Measurements from ENCODE around the gene CD200.

The CD200 gene

GRCh38 chr3:112327371-112327951 is 5.5 kb upstream of the CD200 start:
- FAIRE-seq (peak; percentile 93), DNase-seq (ENCODE audit: extremely low spot score, insufficient read length, low read depth) (peak; percentile 37)

GRCh38 chr3:112331851-112332250 is 1.1 kb upstream of the CD200 start:
- DNase-seq (ENCODE audit: extremely low spot score, insufficient read length, low read depth) (no peak), FAIRE-seq (no peak)

GRCh38 chr3:112333381-112334317 is 693 bp downstream of the CD200 start:
- no peak for FAIRE-seq
- DNase-seq (ENCODE audit: extremely low spot score, insufficient read length, low read depth): no peak

- DNase-seq (ENCODE audit: extremely low spot score, insufficient read length, low read depth): no peak
- no peak for FAIRE-seq
Measured at GRCh38 chr3:112334691-112335433, 1.9 kb downstream of the CD200 start.

- FAIRE-seq: no peak
Measured at GRCh38 chr3:112335434-112335781, 2.5 kb downstream of the CD200 start.

DNA sequence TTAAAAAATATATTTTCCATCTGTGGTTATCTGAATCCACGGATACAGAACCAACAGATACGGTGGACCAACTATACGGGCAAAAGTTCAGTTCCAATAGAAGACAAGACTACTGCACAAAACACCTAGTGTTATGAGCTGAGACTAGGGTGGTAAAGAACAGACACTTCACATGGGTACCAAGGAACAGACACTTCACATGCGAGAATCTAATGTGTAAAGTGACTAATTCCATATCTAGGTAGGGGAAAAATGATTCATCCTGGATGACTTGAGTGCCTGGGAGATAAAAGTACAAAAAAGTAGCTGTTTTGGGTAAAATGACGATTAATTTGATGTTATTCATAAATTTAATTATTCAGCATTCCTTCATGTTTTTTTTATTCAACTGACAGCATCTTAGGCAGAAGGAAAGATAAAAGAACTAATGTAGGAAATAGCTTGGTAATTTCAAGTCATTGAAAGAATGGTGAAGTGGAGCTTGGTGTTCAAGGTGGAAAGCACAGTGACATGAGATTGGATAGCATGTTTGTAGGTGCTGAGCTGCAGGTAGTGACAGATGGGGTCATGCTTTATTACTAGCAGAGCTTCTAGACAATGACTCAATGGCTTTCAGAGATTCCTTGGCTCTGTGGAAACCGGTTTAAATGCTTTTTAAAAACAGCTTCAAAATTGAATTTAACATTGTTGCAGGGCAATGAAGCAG is 5.2 kb downstream of the CD200 start:
- peak; percentile 33 for FAIRE-seq
- DNase-seq (ENCODE audit: extremely low spot score, insufficient read length, low read depth): no peak

More at GRCh38 chr3:112335434-112335781, 2.5 kb downstream of the CD200 start:
- no peak for DNase-seq (ENCODE audit: extremely low spot score, insufficient read length, low read depth)

GRCh38 chr3:112338727-112339056 is 5.7 kb downstream of the CD200 start:
- DNase-seq (ENCODE audit: extremely low spot score, insufficient read length, low read depth): no peak
- no peak for FAIRE-seq

- no peak for DNase-seq (ENCODE audit: extremely low spot score, insufficient read length, low read depth)
- FAIRE-seq: no peak
Measured at GRCh38 chr3:112339134-112339533, 6.2 kb downstream of the CD200 start.

DNA sequence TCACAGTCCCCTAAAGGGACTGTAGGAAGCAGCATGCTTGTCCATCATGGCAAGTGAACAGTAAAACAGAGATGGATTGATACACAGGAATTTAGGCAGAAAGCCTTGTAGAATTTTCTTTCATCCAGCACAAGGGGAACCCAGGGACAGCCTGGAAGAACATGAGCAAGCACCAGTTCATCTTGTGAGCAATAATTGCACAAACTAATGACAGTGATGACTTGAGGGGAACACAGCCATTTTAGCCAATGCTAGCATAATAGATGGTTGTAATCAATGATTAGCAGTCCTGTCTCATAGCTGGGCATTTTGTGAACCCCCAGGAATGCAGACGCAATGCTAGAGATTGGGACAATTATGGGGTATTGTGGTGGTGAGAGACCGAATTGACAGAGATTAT is 6.7 kb downstream of the CD200 start:
- FAIRE-seq (no peak), DNase-seq (ENCODE audit: extremely low spot score, insufficient read length, low read depth) (no peak)

DNA sequence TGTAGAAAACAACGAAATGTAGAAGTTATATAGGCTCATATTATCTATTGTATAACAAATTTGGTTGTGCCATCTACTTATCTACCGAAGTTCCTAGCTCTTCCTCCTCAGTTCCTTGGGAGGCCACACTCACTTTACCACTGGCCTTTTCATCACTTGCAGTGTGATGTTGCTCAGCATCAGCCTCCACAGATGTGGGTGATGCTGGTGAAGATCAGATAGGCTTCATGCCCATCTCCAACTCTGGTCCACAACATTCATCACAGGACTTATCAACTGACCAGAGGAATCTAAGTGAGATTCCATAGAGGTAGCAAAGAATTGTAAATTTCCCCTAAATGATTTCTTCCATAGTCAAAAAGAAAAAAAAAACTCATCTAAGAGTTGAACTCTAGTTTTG is 8.4 kb downstream of the CD200 start:
- DNase-seq (ENCODE audit: extremely low spot score, insufficient read length, low read depth): no peak
- FAIRE-seq: no peak

- DNase-seq (ENCODE audit: extremely low spot score, insufficient read length, low read depth): no peak
- FAIRE-seq: peak; percentile 5
Measured at GRCh38 chr3:112345681-112346080, 12.7 kb downstream of the CD200 start.

GRCh38 chr3:112346491-112347122 is 13.7 kb downstream of the CD200 start:
- no peak for DNase-seq (ENCODE audit: extremely low spot score, insufficient read length, low read depth)
- FAIRE-seq: peak; percentile 39

GRCh38 chr3:112348943-112349342 is 16.0 kb downstream of the CD200 start:
- DNase-seq (ENCODE audit: extremely low spot score, insufficient read length, low read depth) (no peak), FAIRE-seq (peak; percentile 21)

GRCh38 chr3:112349557-112349956 is 16.6 kb downstream of the CD200 start:
- FAIRE-seq: no peak
- no peak for DNase-seq (ENCODE audit: extremely low spot score, insufficient read length, low read depth)

DNA sequence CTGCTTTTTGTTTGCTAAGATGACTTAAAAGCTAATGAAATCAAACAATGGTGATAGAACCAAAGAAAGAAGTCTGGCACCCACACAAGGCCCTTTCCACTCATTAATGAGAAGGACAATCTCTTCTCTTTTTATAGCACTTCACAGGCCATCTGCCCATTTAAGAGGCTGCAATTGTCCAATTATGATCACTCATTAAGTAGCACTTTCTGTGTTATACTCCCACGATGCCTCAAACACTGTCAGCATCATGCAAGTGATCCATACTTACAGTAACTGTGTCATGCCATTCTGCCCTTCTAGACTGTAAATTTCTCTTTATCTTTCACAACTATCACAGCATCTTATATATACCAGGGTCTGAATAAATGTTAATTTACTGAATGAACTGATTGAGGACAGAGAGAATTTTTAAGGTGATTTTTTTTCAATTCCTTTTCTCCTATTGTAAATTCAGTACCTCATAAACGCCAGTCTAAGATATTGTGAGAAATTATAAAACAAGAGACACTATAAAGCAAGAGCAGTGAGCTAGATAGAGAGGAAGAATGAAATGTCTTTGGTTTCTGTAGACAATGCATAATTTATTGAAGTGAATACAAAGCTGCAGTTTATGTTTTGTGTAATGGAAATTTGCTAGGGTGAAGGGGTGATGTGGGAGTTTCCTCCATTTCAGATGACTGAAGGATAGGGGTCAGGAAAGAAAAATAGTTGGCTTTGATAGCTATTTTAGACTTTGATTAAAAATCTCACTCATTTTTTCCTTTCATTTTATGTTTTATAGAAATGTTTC is 17.3 kb downstream of the CD200 start:
- peak; percentile 59 for FAIRE-seq
- no peak for DNase-seq (ENCODE audit: extremely low spot score, insufficient read length, low read depth)

- DNase-seq (ENCODE audit: extremely low spot score, insufficient read length, low read depth): no peak
- FAIRE-seq: no peak
Measured at GRCh38 chr3:112351036-112351435, 18.1 kb downstream of the CD200 start.

GRCh38 chr3:112351823-112352222 is 18.9 kb downstream of the CD200 start:
- DNase-seq (ENCODE audit: extremely low spot score, insufficient read length, low read depth): no peak
- peak; percentile 5 for FAIRE-seq

DNA sequence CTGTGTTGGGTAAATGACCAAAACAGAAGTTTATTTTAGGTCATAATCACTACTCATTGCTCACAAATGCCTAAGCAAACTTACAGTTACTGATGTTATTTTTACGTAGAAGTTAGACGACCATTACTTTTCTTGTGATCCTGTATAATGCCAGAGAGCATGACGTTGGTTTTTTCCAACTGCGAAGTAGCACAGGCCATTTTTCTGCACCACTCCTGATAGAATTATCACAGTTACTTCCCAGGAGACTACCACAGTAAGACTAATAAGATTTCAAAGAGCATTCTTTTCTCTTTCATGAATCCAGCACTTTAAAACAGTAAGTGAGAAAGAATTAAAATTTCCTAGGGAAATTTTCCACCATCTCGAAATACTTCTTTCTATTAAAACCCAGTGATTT is 19.8 kb downstream of the CD200 start:
- DNase-seq (ENCODE audit: extremely low spot score, insufficient read length, low read depth) (no peak), FAIRE-seq (no peak)

- FAIRE-seq: no peak
Measured at GRCh38 chr3:112353365-112353764, 20.4 kb downstream of the CD200 start.

More at GRCh38 chr3:112353365-112353764, 20.4 kb downstream of the CD200 start:
- DNase-seq (ENCODE audit: extremely low spot score, insufficient read length, low read depth): no peak

Data from GM18507 (cell line).